G401 (cell line): ENCODE measurements around the gene ESYT2. TPM values are rescaled to one million over a fixed set of nuclear protein-coding genes. Genes with fewer than 3 reads are reported as not detected.
A peak's percentile ranks its signal among the peaks of the same experiment; 100 is the strongest.
"Not testable (repeated sequence)": the region's sequence is repeated elsewhere in the genome, so short reads cannot be mapped to it uniquely, and the experiment has no call there.

Experiments
- DNase-seq: peaks from one replicate; pipeline ENCODE4 v3.0.0-alpha.2; 2015; ENCODE audit warnings: low spot score
- in situ Hi-C: cut with HindIII; loops from 2 replicates; pipeline ENCODE4 v1.10.0; 2016; ENCODE audit warnings: low sequenced_read_pairs, mixed read lengths
- total RNA-seq: library from RNA; depleted of rRNA; stranded (reverse); fragments of >200 nt; shearing (Covaris generic); gene quantifications from 2 replicates; pipeline ENCODE4 v1.2.3, GENCODE V29; 2014

ESYT2 gene
- total RNA-seq, 1 experiment from 2014 or later: 34.8 TPM

DNA sequence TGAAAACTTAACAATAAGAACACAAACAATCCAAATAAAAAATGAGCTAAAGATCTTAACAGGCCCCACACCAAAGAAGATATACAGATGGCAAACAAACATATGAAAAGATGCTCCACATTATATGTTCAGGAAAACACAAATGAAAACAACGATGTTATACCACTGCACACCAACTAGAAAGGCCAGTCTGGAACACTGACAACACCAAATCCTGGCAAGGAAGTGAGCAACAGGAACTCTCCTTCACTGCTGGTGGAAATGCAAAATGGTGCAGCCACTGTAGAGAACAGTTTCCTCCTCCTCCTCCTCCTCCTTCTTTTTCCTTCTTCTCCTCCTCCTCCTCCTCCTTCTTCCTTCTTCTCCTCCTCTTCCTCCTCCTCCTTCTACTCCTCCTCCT is 112.5 kb downstream of the ESYT2 start:
- in situ Hi-C loops: no loop called here
- no peak for DNase-seq

- in situ Hi-C loops: no loop called here
- DNase-seq: no peak
These were observed 118.6 kb downstream of the ESYT2 start for GRCh38 chr7:158710651-158711102.

- in situ Hi-C loops: no loop called here
These were observed 121.7 kb downstream of the ESYT2 start for GRCh38 chr7:158707610-158708009.

GRCh38 chr7:158706710-158707590 is 122.4 kb downstream of the ESYT2 start:
- no peak for DNase-seq
- in situ Hi-C loops: no loop called here

More at GRCh38 chr7:158707610-158708009, 121.7 kb downstream of the ESYT2 start:
- no peak for DNase-seq

DNA sequence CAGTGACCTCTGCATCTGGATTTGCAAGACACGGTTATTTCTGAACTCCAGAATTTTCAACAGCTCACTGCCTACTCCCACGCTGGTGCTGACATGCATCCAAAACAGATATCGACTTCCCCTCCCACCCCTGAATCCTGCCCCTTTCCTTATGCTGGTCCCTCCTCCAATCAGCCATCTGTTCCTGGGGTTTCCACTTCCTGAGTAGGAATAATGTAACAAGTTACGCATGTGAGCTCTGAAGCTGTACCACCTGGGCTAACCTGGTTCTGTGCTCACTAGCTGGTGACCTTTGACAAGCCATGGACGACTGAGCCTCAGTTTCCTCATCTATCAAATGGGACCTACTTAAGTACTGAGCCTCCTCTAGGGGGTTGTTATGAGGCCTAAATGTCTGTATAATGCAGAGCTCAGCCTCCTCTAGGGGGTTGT is 123.0 kb downstream of the ESYT2 start:
- in situ Hi-C loops: no loop called here
- no peak for DNase-seq

GRCh38 chr7:158705234-158705850 is 124.0 kb downstream of the ESYT2 start:
- peak; percentile 37 for DNase-seq
- in situ Hi-C loops: no loop called here

DNA sequence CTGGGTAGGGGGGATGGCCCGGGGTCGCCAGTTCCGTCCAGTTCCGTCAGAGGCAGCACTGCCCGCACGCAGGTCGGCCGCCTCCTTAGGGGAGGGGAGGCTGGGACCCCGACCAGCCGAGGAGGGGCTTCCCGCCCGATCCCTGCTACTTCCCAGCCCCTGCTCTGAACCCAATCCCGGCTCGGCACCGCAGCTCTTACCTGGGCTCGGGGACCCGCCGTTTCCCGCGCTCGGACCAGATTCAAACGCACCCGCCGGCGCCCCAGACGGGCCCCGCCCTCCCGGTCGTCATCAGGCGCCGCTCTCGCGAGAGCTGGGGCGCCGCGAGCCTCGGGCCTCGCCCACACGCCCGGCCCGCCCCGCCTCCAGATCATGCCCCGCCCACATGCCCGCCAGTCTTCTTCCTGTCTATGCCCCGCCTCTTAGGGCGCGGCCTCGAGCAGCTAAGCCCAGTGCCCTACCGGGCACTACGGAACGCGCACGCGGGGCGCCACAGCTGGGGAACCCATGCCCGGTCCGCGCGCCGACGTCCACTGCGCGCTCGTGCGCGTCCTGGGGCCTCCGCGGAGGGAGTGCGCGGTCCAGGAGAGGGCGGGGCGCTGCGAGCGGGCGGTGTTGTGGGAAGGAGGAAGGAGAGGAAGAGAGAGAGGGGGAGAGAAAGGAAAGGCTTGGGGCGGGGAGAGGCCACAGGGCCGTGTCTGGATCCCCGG is 124.6 kb downstream of the ESYT2 start, which contains the start of gene NCAPG2:
Gene NCAPG2, minus strand, starts transcription at position 281 of the 710 bp plus-strand sequence. CDS start 2,905 bp downstream, outside the sequence.
- in situ Hi-C loops: no loop called here
- peak; percentile 97 for DNase-seq

DNA sequence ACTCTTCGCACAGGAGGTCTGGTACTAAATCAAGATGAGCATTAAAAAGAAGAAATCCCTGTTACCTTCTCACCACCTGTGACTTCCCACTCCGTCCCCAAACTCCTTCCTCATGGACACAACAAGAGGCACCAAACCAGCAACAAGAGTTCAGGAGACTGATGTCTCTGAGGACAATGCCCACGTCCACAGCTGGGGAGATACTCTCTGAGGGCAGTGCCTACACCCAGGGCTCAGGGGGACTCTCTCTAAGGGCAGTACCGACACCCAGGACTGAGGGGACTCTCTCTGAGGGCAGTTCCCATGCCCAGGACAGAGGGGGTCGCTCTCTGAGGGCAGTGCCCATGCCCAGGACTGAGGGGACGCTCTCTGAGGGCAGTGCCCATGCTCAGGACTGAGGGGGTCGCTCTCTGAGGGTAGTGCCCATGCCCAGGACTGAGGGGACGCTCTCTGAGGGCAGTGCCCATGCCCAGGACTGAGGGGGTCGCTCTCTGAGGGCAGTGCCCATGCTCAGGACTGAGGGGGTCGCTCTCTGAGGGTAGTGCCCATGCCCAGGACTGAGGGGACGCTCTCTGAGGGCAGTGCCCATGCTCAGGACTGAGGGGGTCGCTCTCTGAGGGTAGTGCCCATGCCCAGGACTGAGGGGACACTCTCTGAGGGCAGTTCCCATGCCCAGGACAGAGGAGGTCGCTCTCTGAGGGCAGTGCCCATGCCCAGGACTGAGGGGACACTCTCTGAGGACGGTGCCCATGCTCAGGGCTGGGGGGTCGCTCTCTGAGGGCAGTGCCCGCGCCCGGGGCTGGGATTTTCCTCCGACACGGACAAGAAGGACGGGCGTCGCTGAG is 125.4 kb downstream of the ESYT2 start:
- in situ Hi-C loops, DNase-seq: not testable (repeated sequence)

GRCh38 chr7:158702944-158703343 is 126.4 kb downstream of the ESYT2 start:
- DNase-seq: no peak
- in situ Hi-C loops: no loop called here

GRCh38 chr7:158702196-158702595 is 127.1 kb downstream of the ESYT2 start:
- DNase-seq: no peak
- in situ Hi-C loops: no loop called here

DNA sequence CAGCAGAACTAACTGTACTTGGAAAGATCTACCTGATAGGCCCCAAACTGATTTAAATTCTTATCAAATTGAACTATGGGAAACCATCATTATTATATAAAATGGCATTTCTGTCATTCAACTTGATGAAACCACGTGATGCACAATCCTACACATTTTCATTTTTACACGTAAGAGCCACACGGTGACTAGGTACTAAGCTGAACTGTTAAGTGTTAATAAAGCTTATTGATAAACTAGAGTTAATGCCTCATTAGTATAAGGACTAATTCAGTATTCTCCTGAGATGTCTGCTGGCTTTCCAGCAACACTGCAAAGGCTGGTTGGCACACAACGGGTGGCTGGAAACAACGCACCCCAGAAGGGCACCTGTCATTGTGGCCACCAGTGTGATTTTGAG is 129.3 kb downstream of the ESYT2 start:
- in situ Hi-C loops: no loop called here
- no peak for DNase-seq

- in situ Hi-C loops: no loop called here
- DNase-seq: no peak
These were observed 130.0 kb downstream of the ESYT2 start for GRCh38 chr7:158699341-158699740.

DNA sequence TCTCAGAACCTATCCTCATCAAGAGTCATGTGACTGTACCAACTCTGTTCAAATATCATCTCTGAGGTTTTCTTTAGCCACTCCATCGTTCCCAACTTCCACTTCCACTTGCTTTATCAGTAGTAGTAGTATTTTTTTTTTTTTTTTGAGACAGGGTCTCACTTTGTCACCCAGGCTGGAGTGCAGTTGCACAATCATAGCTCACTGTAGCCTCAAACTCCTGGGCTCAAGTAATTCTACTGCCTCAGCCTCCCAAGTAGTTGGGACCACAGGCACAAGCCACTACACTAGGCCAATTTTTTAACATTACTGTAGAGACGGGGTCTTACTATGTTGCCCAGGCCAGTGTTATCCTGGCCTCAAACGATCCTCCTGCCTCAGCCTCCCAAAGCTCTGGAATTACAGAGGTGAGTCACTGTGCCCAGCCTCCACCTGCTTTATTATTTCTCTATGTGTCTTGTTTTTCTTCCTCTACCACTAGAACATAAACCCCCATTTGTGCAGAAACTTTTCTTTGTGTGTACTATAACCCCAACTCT is 130.6 kb downstream of the ESYT2 start:
- DNase-seq: no peak
- in situ Hi-C loops: no loop called here

- in situ Hi-C loops, DNase-seq: not testable (repeated sequence)
These were observed 131.7 kb downstream of the ESYT2 start for GRCh38 chr7:158697597-158697996.

GRCh38 chr7:158695726-158696452 is 133.4 kb downstream of the ESYT2 start:
- in situ Hi-C loops: no loop called here
- DNase-seq: peak; percentile 79

- DNase-seq: no peak
- in situ Hi-C loops: no loop called here
These were observed 134.3 kb downstream of the ESYT2 start for GRCh38 chr7:158695056-158695455.

DNA sequence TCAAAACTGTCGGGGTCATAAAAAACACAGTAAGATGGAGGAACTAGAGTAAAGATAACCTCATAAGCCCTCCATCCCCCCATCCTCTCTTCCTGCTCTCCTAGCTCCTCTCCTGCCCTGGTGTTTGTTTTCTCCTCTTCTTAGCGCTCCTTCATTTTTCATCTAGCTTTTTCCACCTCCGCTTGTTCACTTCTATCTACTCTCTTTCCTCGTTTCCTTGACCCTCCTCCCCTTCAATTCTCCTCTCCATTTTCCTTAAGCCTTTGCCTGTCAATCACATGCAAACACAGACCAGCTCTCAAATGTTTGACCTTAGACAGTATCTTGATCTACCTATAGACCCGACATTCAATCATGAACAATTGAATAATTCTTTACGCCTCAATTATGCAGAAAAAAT is 134.7 kb downstream of the ESYT2 start:
- in situ Hi-C loops: no loop called here
- no peak for DNase-seq

DNA sequence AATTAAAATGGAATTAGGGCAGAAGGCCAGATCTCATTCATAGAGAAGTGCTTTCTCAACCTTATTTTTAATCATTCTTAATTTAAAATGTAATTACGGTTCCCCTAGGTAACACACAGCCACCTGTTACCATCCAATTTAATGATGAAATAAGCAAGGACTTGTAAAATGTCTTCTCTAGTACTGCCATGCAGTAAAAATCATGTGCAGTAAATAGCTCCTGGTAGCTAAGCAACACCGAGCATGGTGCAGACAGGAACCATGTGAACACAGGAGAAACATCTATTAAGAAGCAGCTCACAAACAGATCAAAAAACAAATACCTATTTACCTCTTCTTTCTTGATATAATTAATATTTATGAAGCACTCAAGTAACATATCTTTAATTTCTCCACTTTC is 139.8 kb downstream of the ESYT2 start:
- in situ Hi-C loops: no loop called here
- no peak for DNase-seq
